Measurements from ENCODE around the gene GRAP2. TPM values are rescaled to one million over a fixed set of nuclear protein-coding genes. Genes with fewer than 3 reads are reported as not detected.

Gene GRAP2
- total RNA-seq, 1 experiment from 2014 or later, result 0.42 TPM

GRCh38 chr22:39925909-39926679, 25.2 kb downstream of the GRAP2 start:
- TF ChIP-seq POLR2A (IDR thresholded peaks at IDR 0.05; ENCODE audit: borderline replicate concordance, extremely low read depth, insufficient read depth, insufficient read length) (no peak), EGR1 (IDR thresholded peaks at IDR 0.05; ENCODE audit: low read depth) (no peak), FOSL1 (IDR thresholded peaks at IDR 0.05; ENCODE audit: low read depth) (no peak), ZBTB33 (IDR thresholded peaks at IDR 0.05; ENCODE audit: extremely low read depth, insufficient replicate concordance, low read length) (no peak), RAD21 (IDR thresholded peaks at IDR 0.05; ENCODE audit: low read depth) (no peak), SP1 (IDR thresholded peaks at IDR 0.05; ENCODE audit: low read depth) (no peak)
- ChIA-PET POLR2A (no interaction called here), RAD21 (ENCODE audit: low non-redundant PET in 1 of 2, low total read pairs in 2 of 2, uncharacterized antibody in 2 of 2, unreplicated experiment in 2 of 2) (no interaction called here), CTCF (interaction anchor here (0.8 kb wide), 1 partner anchor 9 kb away, joined by 3 read pairs; no protein-coding TSS in a partner anchor)
- Histone ChIP-seq H3K4me2 (ENCODE audit: low read length) (no peak overlapping the region), H3K9me3 (ENCODE audit: control insufficient read depth in 1 of 2, insufficient read depth in 1 of 2, low read depth in 1 of 2, low read length in 2 of 2) (no peaks in the 10 kb centered on the region), H3K27ac (ENCODE audit: low read depth, low read length) (no peak overlapping the region), H2AFZ (ENCODE audit: low read depth, low read length, poor library complexity, severe bottlenecking) (no peak overlapping the region), H3K4me1 (ENCODE audit: control insufficient read depth in 1 of 2, insufficient read depth in 2 of 2, low read length in 2 of 2) (no peaks in the 10 kb centered on the region), H3K27me3 (ENCODE audit: insufficient read depth, low read length) (peaks cover 77% of the 10 kb centered on the region), H3K79me2 (ENCODE audit: insufficient read depth, low read length) (no peaks in the 10 kb centered on the region), H4K20me1 (ENCODE audit: insufficient read depth) (no peaks in the 10 kb centered on the region), H3K9me2 (ENCODE audit: insufficient read depth) (no peaks in the 10 kb centered on the region), H3K36me3 (ENCODE audit: control insufficient read depth in 1 of 2, insufficient read depth in 2 of 2, low read length in 2 of 2) (no peaks in the 10 kb centered on the region), H3K9ac (ENCODE audit: low read length) (no peak overlapping the region), H3K4me3 (replicated peaks in 1 of 2; ENCODE audit: low read depth in 1 of 2, low read length in 2 of 2) (no peak overlapping the region)
- intact Hi-C loops (cut with micrococcal nuclease), result no loop called here
- DNase-seq (ENCODE audit: low read depth, low spot score) (no peak), ATAC-seq (no peak)
- BruUV-seq (replicated peaks), result no TSS peak

- intact Hi-C loops (cut with micrococcal nuclease), result no loop called here
- ATAC-seq, result no peak
- no TSS peak for BruUV-seq (replicated peaks)
- Histone ChIP-seq H2AFZ (ENCODE audit: low read depth, low read length, poor library complexity, severe bottlenecking) (no peak overlapping the region), H3K9ac (ENCODE audit: low read length) (no peak overlapping the region), H3K4me1 (ENCODE audit: control insufficient read depth in 1 of 2, insufficient read depth in 2 of 2, low read length in 2 of 2) (no peaks in the 10 kb centered on the region), H3K9me3 (ENCODE audit: control insufficient read depth in 1 of 2, insufficient read depth in 1 of 2, low read depth in 1 of 2, low read length in 2 of 2) (no peaks in the 10 kb centered on the region), H3K4me2 (ENCODE audit: low read length) (no peak overlapping the region), H3K36me3 (ENCODE audit: control insufficient read depth in 1 of 2, insufficient read depth in 2 of 2, low read length in 2 of 2) (no peaks in the 10 kb centered on the region), H3K4me3 (replicated peaks in 1 of 2; ENCODE audit: low read depth in 1 of 2, low read length in 2 of 2) (no peak overlapping the region), H3K9me2 (ENCODE audit: insufficient read depth) (no peaks in the 10 kb centered on the region), H3K27ac (ENCODE audit: low read depth, low read length) (no peak overlapping the region), H3K27me3 (ENCODE audit: insufficient read depth, low read length) (peaks cover 79% of the 10 kb centered on the region), H3K79me2 (ENCODE audit: insufficient read depth, low read length) (no peaks in the 10 kb centered on the region), H4K20me1 (ENCODE audit: insufficient read depth) (no peaks in the 10 kb centered on the region)
- ChIA-PET POLR2A (no interaction called here), RAD21 (ENCODE audit: low non-redundant PET in 1 of 2, low total read pairs in 2 of 2, uncharacterized antibody in 2 of 2, unreplicated experiment in 2 of 2) (no interaction called here), CTCF (interaction anchor here (0.8 kb wide), 1 partner anchor 10 kb away, joined by 3 read pairs; no protein-coding TSS in a partner anchor)
- no peak for DNase-seq (ENCODE audit: low read depth, low spot score)
- no peak for TF ChIP-seq POLR2A (IDR thresholded peaks at IDR 0.05; ENCODE audit: borderline replicate concordance, extremely low read depth, insufficient read depth, insufficient read length)
- TF ChIP-seq SP1 (IDR thresholded peaks at IDR 0.05; ENCODE audit: low read depth), result no peak
- no peak for TF ChIP-seq FOSL1 (IDR thresholded peaks at IDR 0.05; ENCODE audit: low read depth)
- no peak for TF ChIP-seq ATF3 (IDR thresholded peaks at IDR 0.05)
- no peak for TF ChIP-seq SRF (IDR thresholded peaks at IDR 0.05; ENCODE audit: low read depth)
- TF ChIP-seq ZFX (IDR thresholded peaks at IDR 0.05), result no peak
- no peak for TF ChIP-seq CEBPB (IDR thresholded peaks at IDR 0.05; ENCODE audit: low read depth)
- no peak for TF ChIP-seq POLR2AphosphoS5 (IDR thresholded peaks at IDR 0.05; ENCODE audit: low read depth, low read length)
- no peak for TF ChIP-seq EZH2 (IDR thresholded peaks at IDR 0.05)
- no peak for TF ChIP-seq EZH2phosphoT487 (IDR thresholded peaks at IDR 0.05; ENCODE audit: borderline replicate concordance)
- TF ChIP-seq REST (IDR thresholded peaks at IDR 0.05; ENCODE audit: low read depth), result no peak
Observed at GRCh38 chr22:39926753-39927152, 25.9 kb downstream of the GRAP2 start.
